Keratinocyte (primary cell): ENCODE data around the gene MXD3. TPM values are rescaled to one million over a fixed set of nuclear protein-coding genes. Genes with fewer than 3 reads are reported as not detected.

Experiments used
- DNase-seq: peaks from one replicate; pipeline ENCODE4 v3.0.0-alpha.2; 2011; ENCODE audit warnings: low read depth, missing footprints, low spot score
- FAIRE-seq: peaks from 2 replicates; lab custom pipeline; 2011; peaks lifted over from hg19 to GRCh38; lab: Jason Lieb, UNC
- H2AFZ ChIP-seq: 2 replicates; pipeline ENCODE4 v1.6.0; 2012; ENCODE audit warnings: low read length, control low read depth, inconsistent platforms; ENCODE audit not compliant: control insufficient read depth
- H3K27ac ChIP-seq: 2 replicates; pipeline ENCODE4 v1.5.1; 2011; ENCODE audit warnings: low read length; ENCODE audit not compliant: control insufficient read depth, insufficient read depth
- H3K27me3 ChIP-seq: 3 replicates; pipeline ENCODE4 v1.6.0; 2011; ENCODE audit warnings: low read length; ENCODE audit not compliant: control insufficient read depth, insufficient read depth; ENCODE audit errors: extremely low read depth
- H3K36me3 ChIP-seq, 2 experiments: 2 replicates in 1 of 2; 3 replicates in 1 of 2; pipeline ENCODE4 v1.5.1; 2011; ENCODE audit warnings: low read length in 2 of 2, mild to moderate bottlenecking in 1 of 2; ENCODE audit not compliant: control insufficient read depth in 2 of 2, insufficient read depth in 2 of 2; ENCODE audit errors: extremely low read depth in 1 of 2
- H3K4me1 ChIP-seq: 3 replicates; pipeline ENCODE4 v1.5.1; 2011; ENCODE audit warnings: low read length; ENCODE audit not compliant: control insufficient read depth, insufficient read depth; ENCODE audit errors: extremely low read depth
- H3K4me2 ChIP-seq: 3 replicates; pipeline ENCODE4 v1.6.0; 2011; ENCODE audit warnings: low read depth, low read length; ENCODE audit not compliant: control insufficient read depth, insufficient read depth; ENCODE audit errors: extremely low read depth
- H3K4me3 ChIP-seq, 3 experiments: fragments of 200-600 bp in 1 of 3; sonication (generic) in 1 of 3; 2 replicates in 2 of 3; 3 replicates in 1 of 3; pipeline ENCODE4 v1.5.1; 2011 to 2016; ENCODE audit warnings: low read length in 3 of 3, mild to moderate bottlenecking in 3 of 3, control low read depth in 2 of 3, inconsistent platforms in 1 of 3, low read depth in 1 of 3, mixed read lengths in 1 of 3, mixed run types in 1 of 3, moderate library complexity in 1 of 3; ENCODE audit not compliant: control insufficient read depth in 2 of 3, insufficient read depth in 2 of 3; ENCODE audit errors: extremely low read depth in 1 of 3
- H3K79me2 ChIP-seq: 2 replicates; pipeline ENCODE4 v1.6.0; 2012; ENCODE audit warnings: low read length; ENCODE audit not compliant: control insufficient read depth, insufficient read depth
- H3K9ac ChIP-seq: 3 replicates; pipeline ENCODE4 v1.6.0; 2011; ENCODE audit warnings: low read length; ENCODE audit not compliant: control insufficient read depth, insufficient read depth; ENCODE audit errors: extremely low read depth
- H3K9me1 ChIP-seq: 3 replicates; pipeline ENCODE4 v1.6.0; 2011; ENCODE audit warnings: low read length; ENCODE audit not compliant: control insufficient read depth, insufficient read depth; ENCODE audit errors: extremely low read depth
- H3K9me3 ChIP-seq: 2 replicates; pipeline ENCODE4 v1.5.1; 2012; ENCODE audit warnings: low read depth, low read length; ENCODE audit not compliant: control insufficient read depth
- H4K20me1 ChIP-seq: 3 replicates; pipeline ENCODE4 v1.6.0; 2011; ENCODE audit warnings: low read length; ENCODE audit not compliant: control insufficient read depth, insufficient read depth; ENCODE audit errors: extremely low read depth
- EZH2 ChIP-seq: IDR thresholded peaks from one replicate; pipeline ENCODE4 v1.6.1; 2012; ENCODE audit warnings: inconsistent platforms, mild to moderate bottlenecking, low read length, moderate library complexity
- dilution Hi-C: fragments of 300-500 bp; cut with MboI; formaldehyde crosslinking; loops from one replicate; pipeline ENCODE4 v1.7.0; 2020; ENCODE audit warnings: low sequenced_read_pairs; ENCODE audit not compliant: extremely low pct_ligation_motif_present
- polyA plus RNA-seq, 5 experiments: library from polyadenylated mRNA; depleted of rRNA in 3 of 5; stranded (reverse) in 3 of 5; stranded (forward) in 1 of 5; unstranded in 1 of 5; fragments of >200 nt; gene quantifications; 1 replicate in 1 of 5; 2 replicates in 3 of 5; 3 replicates in 1 of 5; pipeline versions ENCODE4 v1.2.1 to v1.2.3, GENCODE V29; 2011 to 2012; ENCODE audit warnings: missing spikeins in 2 of 5, low read depth in 1 of 5, low replicate concordance in 1 of 5
- TF ChIP-seq, protein P1 (sequence below), 3 experiments: IDR thresholded peaks in 1 of 3; conservative IDR thresholded peaks in 1 of 3; optimal IDR thresholded peaks in 1 of 3; 2 replicates in 2 of 3; 3 replicates in 1 of 3; pipeline versions ENCODE3 to v1.5.1; 2011; ENCODE audit warnings: low read length in 3 of 3, mild to moderate bottlenecking in 3 of 3, moderate library complexity in 2 of 3, control low read depth in 1 of 3, inconsistent platforms in 1 of 3; ENCODE audit not compliant: insufficient read depth in 2 of 3; ENCODE audit errors: extremely low read depth in 1 of 3

Gene MXD3
- polyA plus RNA-seq, 1 donor (not counting 4 experiments of a cell fraction or from before 2014, with no cell fraction given) = 0.97 TPM

DNA sequence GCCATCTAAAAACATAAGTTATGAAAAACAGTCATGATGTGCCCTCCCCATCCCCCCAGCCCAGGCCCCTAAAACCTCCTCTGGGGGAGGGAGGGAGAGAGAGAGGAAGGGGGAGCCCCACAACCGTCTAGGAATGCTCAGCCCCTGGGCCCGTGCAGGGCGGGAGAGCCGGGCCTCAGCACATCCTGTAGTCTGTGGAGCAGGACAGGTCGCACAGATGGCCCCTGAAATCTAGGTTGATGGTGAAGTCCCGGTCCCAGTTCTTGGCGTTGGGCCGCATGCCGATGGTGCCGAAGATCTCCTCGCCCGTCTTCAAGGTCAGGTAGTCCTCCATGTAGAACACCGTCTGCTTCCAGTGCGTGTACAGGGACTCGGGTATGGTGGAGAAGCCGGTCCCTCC, 46.3 kb downstream of the MXD3 start:
- Histone ChIP-seq H4K20me1 (no peaks in the 10 kb centered on the region), H3K79me2 (no peaks in the 10 kb centered on the region), H3K4me3 (no peak overlapping the region), H3K9me3 (no peaks in the 10 kb centered on the region), H3K4me2 (no peak overlapping the region), H3K4me1 (peaks cover 14% of the 10 kb centered on the region), H3K9ac (no peak overlapping the region), H3K27me3 (no peaks in the 10 kb centered on the region), H2AFZ (no peak overlapping the region), H3K36me3 (peaks cover 6 to 25% of the 10 kb centered on the region in 2 experiments), H3K9me1 (no peaks in the 10 kb centered on the region), H3K27ac (no peak overlapping the region)
- FAIRE-seq = no peak
- no peak for DNase-seq
- dilution Hi-C loops = no loop called here
- TF ChIP-seq, protein P1, sequence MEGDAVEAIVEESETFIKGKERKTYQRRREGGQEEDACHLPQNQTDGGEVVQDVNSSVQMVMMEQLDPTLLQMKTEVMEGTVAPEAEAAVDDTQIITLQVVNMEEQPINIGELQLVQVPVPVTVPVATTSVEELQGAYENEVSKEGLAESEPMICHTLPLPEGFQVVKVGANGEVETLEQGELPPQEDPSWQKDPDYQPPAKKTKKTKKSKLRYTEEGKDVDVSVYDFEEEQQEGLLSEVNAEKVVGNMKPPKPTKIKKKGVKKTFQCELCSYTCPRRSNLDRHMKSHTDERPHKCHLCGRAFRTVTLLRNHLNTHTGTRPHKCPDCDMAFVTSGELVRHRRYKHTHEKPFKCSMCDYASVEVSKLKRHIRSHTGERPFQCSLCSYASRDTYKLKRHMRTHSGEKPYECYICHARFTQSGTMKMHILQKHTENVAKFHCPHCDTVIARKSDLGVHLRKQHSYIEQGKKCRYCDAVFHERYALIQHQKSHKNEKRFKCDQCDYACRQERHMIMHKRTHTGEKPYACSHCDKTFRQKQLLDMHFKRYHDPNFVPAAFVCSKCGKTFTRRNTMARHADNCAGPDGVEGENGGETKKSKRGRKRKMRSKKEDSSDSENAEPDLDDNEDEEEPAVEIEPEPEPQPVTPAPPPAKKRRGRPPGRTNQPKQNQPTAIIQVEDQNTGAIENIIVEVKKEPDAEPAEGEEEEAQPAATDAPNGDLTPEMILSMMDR (optimal IDR thresholded peaks at IDR 0.05 in 1 of 3, IDR thresholded peaks at IDR 0.05 in 1 of 3, conservative IDR thresholded peaks at IDR 0.05 in 1 of 3; ENCODE audit: extremely low read depth in 1 of 3, insufficient read depth in 2 of 3, low read length in 3 of 3) = no peak
- no peak for TF ChIP-seq EZH2

DNA sequence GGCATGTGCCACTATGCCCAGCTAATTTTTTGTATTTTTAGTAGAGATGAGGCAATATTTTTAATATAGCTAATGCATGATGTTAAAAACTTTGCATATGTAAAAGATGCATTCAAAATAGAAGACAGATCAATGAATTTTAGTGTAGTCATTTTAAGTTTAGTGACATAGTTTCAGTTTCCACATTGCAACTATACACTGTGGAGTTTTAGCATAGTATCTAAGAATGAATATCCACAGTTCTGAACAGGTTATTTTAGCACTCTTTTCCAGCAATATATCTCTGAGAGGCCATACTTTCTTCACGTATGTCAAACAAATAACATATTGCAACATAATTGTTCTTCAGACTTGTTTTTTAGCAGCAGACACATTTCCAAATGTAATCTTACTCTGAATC, 47.5 kb downstream of the MXD3 start:
- no peak overlapping the region for H3K9ac ChIP-seq
- no peaks in the 10 kb centered on the region for H3K9me1 ChIP-seq
- no peak overlapping the region for H3K4me2 ChIP-seq
- dilution Hi-C loops = no loop called here
- H3K36me3 ChIP-seq = peaks cover 6 to 24% of the 10 kb centered on the region in 2 experiments
- no peak overlapping the region for H3K4me3 ChIP-seq
- DNase-seq (no peak), FAIRE-seq (no peak)
- no peaks in the 10 kb centered on the region for H3K27me3 ChIP-seq
- no peaks in the 10 kb centered on the region for H3K79me2 ChIP-seq
- TF ChIP-seq, protein P1 (optimal IDR thresholded peaks at IDR 0.05 in 1 of 3, IDR thresholded peaks at IDR 0.05 in 1 of 3, conservative IDR thresholded peaks at IDR 0.05 in 1 of 3; ENCODE audit: extremely low read depth in 1 of 3, insufficient read depth in 2 of 3, low read length in 3 of 3) = no peak
- TF ChIP-seq EZH2 = no peak
- H3K4me1 ChIP-seq = peaks cover 2% of the 10 kb centered on the region
- no peaks in the 10 kb centered on the region for H4K20me1 ChIP-seq
- H3K27ac ChIP-seq = no peak overlapping the region
- H3K9me3 ChIP-seq = no peaks in the 10 kb centered on the region
- H2AFZ ChIP-seq = no peak overlapping the region
